Measurements from ENCODE around the gene MCF2L2. TPM values are rescaled to one million over a fixed set of nuclear protein-coding genes. Genes with fewer than 3 reads are reported as not detected.

Gene MCF2L2
- total RNA-seq, 1 donor = 0.09 TPM

GRCh38 chr3:183202004-183202722, 226.3 kb downstream of the MCF2L2 start:
- TF ChIP-seq CTCF (IDR thresholded peaks at IDR 0.05; ENCODE audit: insufficient read depth, low read length) = no peak
- no peak overlapping the region for H3K4me3 ChIP-seq (ENCODE audit: low read depth, low read length)
- DNase-seq (ENCODE audit: low read depth) = no peak

GRCh38 chr3:183198939-183199338, 229.5 kb downstream of the MCF2L2 start:
- TF ChIP-seq CTCF (IDR thresholded peaks at IDR 0.05; ENCODE audit: insufficient read depth, low read length) = no peak
- no peak overlapping the region for H3K4me3 ChIP-seq (ENCODE audit: low read depth, low read length)
- DNase-seq (ENCODE audit: low read depth) = no peak

GRCh38 chr3:183197734-183198133, 230.7 kb downstream of the MCF2L2 start:
- DNase-seq (ENCODE audit: low read depth) = no peak
- no peak for TF ChIP-seq CTCF (IDR thresholded peaks at IDR 0.05; ENCODE audit: insufficient read depth, low read length)
- no peak overlapping the region for H3K4me3 ChIP-seq (ENCODE audit: low read depth, low read length)

GRCh38 chr3:183195266-183195665, 233.2 kb downstream of the MCF2L2 start:
- TF ChIP-seq CTCF (IDR thresholded peaks at IDR 0.05; ENCODE audit: insufficient read depth, low read length) = no peak
- no peak overlapping the region for H3K4me3 ChIP-seq (ENCODE audit: low read depth, low read length)
- no peak for DNase-seq (ENCODE audit: low read depth)

- no peak for DNase-seq (ENCODE audit: low read depth)
- H3K4me3 ChIP-seq (ENCODE audit: low read depth, low read length) = no peak overlapping the region
- no peak for TF ChIP-seq CTCF (IDR thresholded peaks at IDR 0.05; ENCODE audit: insufficient read depth, low read length)
Measured at GRCh38 chr3:183193762-183194689, 234.4 kb downstream of the MCF2L2 start.

- no peak for DNase-seq (ENCODE audit: low read depth)
- H3K4me3 ChIP-seq (ENCODE audit: low read depth, low read length) = no peak overlapping the region
- no peak for TF ChIP-seq CTCF (IDR thresholded peaks at IDR 0.05; ENCODE audit: insufficient read depth, low read length)
Measured at GRCh38 chr3:183192650-183193300, 235.6 kb downstream of the MCF2L2 start.

Measured in fibroblast of the aortic adventitia (primary cell).